Stomach (tissue), 4 donors: Measurements from ENCODE around the gene SMYD5.

ENCODE experiments used
- CTCF ChIP-seq, 7 experiments: fragments of 450-650 bp in 4 of 7; fragments of 200-600 bp in 3 of 7; sonication (generic) in 3 of 7; IDR thresholded peaks; one replicate each; pipeline ENCODE4 v1.5.1; 2016 to 2019; ENCODE audit warnings: antibody characterized with exemption in 7 of 7, control low read depth in 2 of 7, mild to moderate bottlenecking in 1 of 7
- EP300 ChIP-seq: sonication (generic); formaldehyde crosslinking; IDR thresholded peaks from one replicate; pipeline ENCODE4 v1.6.1; 2017; ENCODE audit warnings: antibody characterized with exemption
- POLR2AphosphoS5 ChIP-seq, 3 donors: sonication (generic); formaldehyde crosslinking; IDR thresholded peaks; one replicate each; pipeline ENCODE4 v1.6.1; 2016; ENCODE audit warnings: antibody characterized with exemption in 3 of 3

GRCh38 chr2:73259704-73260337 lies 45.8 kb downstream of the SMYD5 start:
- no peak for TF ChIP-seq CTCF (IDR thresholded peaks at IDR 0.05)
- TF ChIP-seq POLR2AphosphoS5 (IDR thresholded peaks at IDR 0.05) = no peak
- no peak for TF ChIP-seq EP300
